Hepatic stellate cell (primary cell): ENCODE data around the gene DHX36.

Experiments used
- DNase-seq: peaks from one replicate; pipeline ENCODE4 v3.0.0; 2011; ENCODE audit warnings: low spot score

The DHX36 gene

DNA sequence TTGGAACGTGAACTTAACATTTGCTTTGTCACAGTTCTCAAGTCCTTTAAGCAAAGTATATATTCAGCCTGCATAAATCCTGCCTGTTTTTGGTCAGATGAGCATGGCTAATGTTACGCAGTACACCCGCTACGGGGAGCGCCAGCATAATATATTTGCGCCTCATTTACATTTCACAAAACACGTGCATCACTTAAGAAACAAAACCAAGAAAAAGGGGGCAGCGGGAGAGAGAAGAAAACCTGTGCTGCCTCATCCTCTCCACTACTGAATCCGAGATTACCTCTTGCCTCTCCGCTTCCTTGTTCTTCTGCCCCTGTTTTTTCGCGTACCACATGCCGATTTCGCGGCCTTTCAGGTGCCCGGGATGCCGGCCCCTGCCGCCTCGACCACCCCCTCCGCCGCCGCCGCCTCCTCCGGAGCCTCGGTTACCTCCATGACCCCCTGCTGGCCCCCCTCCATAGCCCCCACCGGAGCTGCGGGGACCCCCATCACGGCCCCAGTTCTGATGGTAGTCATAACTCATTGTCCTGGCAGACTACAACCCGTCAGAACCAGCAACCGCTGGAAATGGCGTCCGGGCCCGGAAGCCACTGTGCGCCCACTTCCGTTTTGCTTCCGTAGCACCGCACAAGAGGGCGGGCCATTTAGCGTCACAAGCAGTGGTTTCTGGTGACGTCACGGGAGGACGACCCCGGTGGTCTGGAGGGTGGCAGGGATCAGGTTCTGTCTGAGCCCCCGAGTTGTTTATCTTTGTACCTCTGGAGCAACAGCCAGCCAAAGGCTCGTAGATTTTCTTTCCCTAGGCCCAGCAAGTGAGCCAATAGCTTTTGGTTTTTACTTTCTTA, at the start of gene DHX36:
Gene DHX36, minus strand, starts transcription at position 597 of the 848 bp plus-strand sequence. Its CDS starts 71 bp downstream, at position 526.
- peak; percentile 84 for DNase-seq

GRCh38 chr3:154367221-154367620, 42.9 kb upstream of the DHX36 start:
- no peak for DNase-seq

- DNase-seq: no peak
Observed at GRCh38 chr3:154364849-154365248, 40.6 kb upstream of the DHX36 start.

DNA sequence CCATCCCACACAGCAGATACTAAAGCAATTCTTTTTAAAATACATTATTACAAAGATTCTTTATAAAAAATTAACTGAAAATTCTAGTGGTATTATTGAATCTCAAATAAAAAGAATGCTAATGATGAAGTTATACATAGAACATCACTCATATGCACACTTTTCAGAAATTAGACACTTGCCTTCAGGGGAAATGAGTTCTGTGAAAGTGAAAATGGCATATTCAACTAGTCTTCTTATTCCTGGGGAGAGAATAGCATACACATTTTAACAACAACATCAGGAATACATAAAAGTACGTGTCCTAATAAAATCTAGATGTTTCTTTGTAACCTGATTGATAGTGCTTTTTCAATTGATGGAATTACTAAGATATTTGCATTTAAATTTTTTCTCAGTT, 36.8 kb upstream of the DHX36 start:
- DNase-seq: no peak

- DNase-seq: no peak
Observed at GRCh38 chr3:154356009-154356408, 31.7 kb upstream of the DHX36 start.

GRCh38 chr3:154349223-154349622, 24.9 kb upstream of the DHX36 start:
- no peak for DNase-seq

GRCh38 chr3:154345422-154346122, 21.3 kb upstream of the DHX36 start:
- no peak for DNase-seq

DNA sequence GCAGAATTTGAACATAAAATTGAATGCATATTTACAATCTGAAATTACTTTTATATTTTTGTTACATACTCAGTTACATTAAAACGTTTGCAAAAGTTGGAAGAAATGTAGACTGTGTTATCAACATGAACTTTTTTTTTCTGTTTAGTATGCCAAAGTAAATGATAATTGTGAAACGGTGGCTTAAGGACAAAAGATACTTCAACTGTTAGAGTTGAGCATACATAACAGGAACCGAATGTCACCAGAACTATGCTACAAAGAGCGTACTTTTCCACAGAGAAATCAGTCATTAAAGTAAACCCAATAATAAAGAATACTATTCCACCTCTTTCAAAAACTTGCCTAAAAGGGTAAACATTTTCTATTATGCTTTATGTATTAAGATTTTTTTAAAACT, 14.3 kb upstream of the DHX36 start:
- no peak for DNase-seq

GRCh38 chr3:154338008-154338407, 13.7 kb upstream of the DHX36 start:
- no peak for DNase-seq

GRCh38 chr3:154334973-154335420, 10.7 kb upstream of the DHX36 start:
- peak; percentile 9 for DNase-seq

DNA sequence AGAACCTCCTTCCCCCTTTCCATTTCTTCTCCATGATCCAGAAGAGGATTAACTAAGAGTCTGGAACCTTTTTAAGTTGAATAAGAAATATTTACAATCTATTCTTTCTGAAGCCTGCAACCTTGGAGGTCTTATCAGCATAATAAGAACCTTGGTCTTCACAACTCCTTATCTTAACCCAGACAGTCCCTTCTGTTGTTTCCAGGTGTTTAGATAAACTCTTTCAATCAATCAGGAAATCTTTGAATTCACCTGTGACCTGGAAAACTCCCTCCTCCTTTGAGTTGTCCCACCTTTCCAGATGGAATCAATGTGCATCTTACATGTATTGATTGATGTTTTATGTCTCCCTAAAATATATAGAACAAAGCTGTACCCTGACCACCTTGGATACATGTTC, 3.6 kb upstream of the DHX36 start:
- no peak for DNase-seq

DNA sequence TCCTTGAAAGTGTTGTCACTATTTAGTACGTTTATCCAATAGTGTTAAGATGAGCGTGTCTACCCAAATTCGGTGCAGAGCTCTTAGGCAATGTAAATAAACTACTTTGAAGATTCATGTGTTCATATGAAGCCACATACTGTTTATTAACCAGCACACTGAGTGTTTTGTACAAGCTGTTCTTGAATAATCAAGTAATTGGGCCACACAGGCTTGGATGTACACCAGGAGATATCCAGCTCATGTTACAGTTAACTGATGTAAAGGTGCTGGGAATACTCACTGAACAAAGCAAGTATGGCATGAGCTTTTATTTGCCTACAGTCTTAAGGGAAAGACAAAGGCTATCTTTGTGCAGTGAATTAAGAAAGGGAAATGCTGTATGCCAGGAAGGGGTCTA, 632 bp upstream of the DHX36 start:
- no peak for DNase-seq

DNA sequence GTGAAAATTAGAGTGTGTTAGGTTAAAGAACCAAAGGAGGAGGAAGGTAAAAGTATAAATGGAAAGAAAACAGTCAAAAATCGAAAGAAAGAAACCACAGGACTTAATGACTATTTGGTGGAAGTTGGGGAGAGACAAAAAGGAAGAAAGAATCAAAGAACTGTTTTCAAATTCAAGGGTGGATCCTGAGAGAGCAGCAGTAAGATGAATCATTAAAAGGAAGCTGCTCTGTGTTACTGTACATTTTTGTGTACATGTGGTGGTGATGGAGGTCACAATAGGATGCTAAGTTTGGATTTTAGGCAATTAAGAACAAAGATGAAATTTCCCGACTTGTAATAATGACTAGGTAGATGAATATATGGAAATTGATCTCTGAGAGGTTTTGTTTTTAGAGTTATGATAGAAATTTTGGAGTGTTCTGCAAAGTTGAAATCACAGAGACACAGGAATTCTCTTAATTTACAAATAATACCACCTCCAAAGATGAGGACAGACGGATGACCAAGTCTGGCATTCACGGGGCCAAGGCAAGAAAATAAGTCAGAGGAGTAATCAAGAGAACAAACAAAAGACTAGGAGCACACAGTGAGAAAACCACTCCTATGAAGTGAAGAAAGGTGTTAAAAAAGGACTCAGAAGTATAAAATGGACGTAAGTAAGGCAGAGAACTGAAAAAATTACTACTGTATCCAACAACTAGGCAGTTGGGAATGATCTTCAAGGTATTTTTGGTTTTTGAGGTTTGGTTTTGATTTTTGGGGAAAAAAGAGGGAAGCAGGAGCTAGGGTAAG, 7.1 kb downstream of the DHX36 start:
- DNase-seq: no peak

DNA sequence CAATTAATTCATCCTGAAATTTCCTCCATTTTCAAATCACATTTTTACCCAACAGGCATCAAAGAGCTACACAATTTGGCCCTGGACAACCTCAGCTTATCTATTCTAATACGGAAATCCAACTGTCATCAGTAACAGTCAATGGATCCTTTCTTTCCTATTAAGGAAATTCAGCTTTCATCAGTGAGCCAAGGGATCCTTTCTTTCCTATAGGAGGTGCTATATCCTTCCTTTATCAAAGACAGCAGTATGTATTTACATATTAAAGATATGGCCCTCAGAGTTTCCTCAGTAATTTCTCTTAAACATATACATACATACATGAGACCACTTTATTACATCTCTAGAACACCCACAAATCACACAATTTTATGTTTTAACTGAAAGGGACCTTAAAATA, 10.1 kb downstream of the DHX36 start:
- no peak for DNase-seq

DNA sequence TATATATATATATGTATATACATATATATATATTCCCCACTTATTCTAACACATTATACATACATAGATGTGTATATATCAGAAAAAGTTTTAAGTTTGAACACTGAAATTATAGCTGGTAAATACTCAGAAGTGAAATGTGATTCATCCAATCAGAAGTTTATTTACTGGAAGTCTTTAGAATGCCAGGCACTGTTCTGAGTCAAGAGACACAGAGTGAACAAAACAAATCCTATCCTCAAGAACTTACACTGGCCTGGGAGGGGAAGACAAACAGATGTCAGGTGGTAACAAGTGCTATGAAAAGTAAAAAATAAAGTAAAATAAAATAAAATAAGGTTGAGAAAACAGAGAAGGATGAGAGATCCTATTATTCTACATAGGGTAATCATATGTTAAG, 13.4 kb downstream of the DHX36 start:
- no peak for DNase-seq

DNA sequence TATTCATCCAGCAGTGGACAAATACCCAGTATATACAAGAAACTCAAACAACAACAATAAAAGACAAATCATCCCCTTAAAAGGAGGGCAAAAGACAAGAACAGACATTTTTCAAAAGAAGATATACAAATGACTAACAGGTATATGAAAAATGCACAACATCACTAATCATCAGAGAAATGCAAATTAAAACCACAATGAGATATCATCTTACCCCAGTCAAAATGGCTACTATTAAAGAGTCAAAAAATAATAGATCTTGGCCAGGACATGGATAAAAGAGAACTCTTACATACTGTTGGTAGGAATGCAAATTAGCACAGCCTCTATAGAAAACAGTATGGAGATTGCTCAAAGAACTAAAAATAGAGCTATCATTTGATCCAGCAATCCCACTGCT, 16.9 kb downstream of the DHX36 start:
- DNase-seq: no peak

DNA sequence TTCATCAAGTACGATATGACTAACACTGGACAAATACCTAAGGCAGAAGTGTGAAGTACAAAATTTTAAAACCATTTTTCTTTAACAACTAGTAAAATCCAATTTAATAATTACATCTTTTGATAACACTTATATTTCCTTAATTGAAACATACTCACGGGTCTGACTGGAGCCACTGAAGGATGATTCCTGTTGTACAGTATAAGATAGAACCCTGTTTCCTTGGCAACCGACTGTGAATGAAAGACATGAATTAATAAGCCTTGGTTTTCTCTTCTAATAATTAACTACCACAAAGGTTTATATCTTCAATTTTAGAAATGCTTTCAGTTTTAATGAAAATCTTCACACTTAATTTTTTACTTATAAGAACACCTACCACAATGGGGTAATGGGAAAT, 19.4 kb downstream of the DHX36 start:
- DNase-seq: no peak

DNA sequence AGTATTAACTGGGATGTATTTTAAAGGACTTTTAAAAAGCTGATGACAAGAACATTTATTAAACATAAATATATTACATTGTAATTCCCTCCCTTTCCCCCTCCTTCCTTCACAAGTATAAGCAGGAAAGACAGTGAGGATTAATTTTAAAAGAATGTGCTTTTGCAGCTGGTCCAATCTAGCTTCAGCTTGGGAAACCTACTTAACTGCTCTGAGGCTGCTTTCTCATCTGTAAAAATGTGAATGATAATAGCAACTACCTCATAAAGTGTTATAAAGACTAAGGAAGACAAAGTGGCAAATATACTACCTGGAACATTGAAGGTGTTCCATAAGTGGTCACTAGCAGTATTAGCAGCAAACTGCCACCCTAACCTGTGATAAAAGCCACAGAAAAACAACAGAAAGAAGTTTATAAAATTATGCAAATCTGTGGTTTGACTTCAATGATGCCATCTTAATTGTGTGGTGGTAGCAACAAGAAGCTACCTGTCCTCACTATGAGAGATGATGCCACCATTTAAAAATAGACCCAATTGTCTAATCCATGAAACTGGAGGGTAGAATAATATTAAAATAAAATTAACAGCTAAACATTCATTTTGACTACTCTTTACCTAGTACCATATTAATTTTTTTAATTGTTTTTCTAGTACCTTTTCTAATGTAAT, 20.0 kb downstream of the DHX36 start:
- peak; percentile 7 for DNase-seq

DNA sequence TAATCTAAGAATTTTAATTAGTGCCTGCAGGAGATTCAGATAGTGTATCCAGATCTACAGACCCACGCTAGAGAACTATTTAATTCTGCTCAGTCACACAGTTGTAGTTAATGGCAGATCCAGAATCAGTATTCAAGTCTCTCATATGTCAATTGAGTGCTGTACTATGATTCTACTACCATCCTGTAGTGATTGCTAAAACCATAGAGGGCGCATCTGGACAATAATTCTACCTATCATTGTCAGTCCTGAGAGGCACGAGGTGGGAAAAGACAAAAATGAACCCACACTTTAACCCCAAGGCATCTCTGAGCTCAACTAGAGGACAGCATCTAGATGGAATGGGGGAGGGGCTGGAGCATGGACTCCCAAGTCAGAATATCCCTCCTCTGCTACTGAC, 22.7 kb downstream of the DHX36 start:
- DNase-seq: no peak

- no peak for DNase-seq
Observed at GRCh38 chr3:154294016-154294415, 30.3 kb downstream of the DHX36 start.

GRCh38 chr3:154290187-154290586, 34.1 kb downstream of the DHX36 start:
- no peak for DNase-seq

GRCh38 chr3:154285221-154285620, 39.1 kb downstream of the DHX36 start:
- no peak for DNase-seq
